Measurements from ENCODE around the gene RFNG.

RFNG gene

GRCh38 chr17:82017612-82018151 is 33.9 kb downstream of the RFNG start:
- Histone ChIP-seq H2AFZ (ENCODE audit: insufficient read depth, low read length, poor library complexity) (no peak overlapping the region), H3K4me3 (ENCODE audit: low read depth, low read length) (no peak overlapping the region), H2AK5ac (ENCODE audit: low read length) (no peak overlapping the region), H4K91ac (ENCODE audit: low read depth, low read length) (no peak overlapping the region), H3K14ac (ENCODE audit: low read length) (no peak overlapping the region), H4K12ac (ENCODE audit: low read depth, low read length) (no peak overlapping the region), H3K4ac (ENCODE audit: low read depth, low read length) (no peak overlapping the region), H3K4me1 (ENCODE audit: control insufficient read depth in 1 of 2, insufficient read depth in 2 of 2, low read length in 2 of 2) (peaks cover 18% of the 10 kb centered on the region in 2 experiments), H3K79me2 (ENCODE audit: control insufficient read depth, insufficient read depth, low read length, poor library complexity) (peaks cover 4% of the 10 kb centered on the region), H3K9me3 (ENCODE audit: insufficient read depth, low read depth, low read length) (peaks cover 2% of the 10 kb centered on the region), H3K27ac (ENCODE audit: low read depth, low read length) (no peak overlapping the region), H3K23ac (ENCODE audit: low read length) (no peak overlapping the region), H3K27me3 (ENCODE audit: insufficient read depth, low read length) (no peaks in the 10 kb centered on the region), H2BK5ac (ENCODE audit: low read depth, low read length, poor library complexity) (no peak overlapping the region), H2BK12ac (ENCODE audit: low read length) (no peak overlapping the region), H4K8ac (ENCODE audit: low read depth, low read length) (no peak overlapping the region), H2BK120ac (ENCODE audit: insufficient read depth, low read length, poor library complexity) (no peak overlapping the region), H3K36me3 (ENCODE audit: control insufficient read depth in 1 of 2, insufficient read depth in 2 of 2, low read length in 2 of 2) (peaks cover 17 to 18% of the 10 kb centered on the region in 2 experiments), H3K4me2 (ENCODE audit: low read length) (no peak overlapping the region), H3K18ac (ENCODE audit: low read length) (no peak overlapping the region), H3K9ac (ENCODE audit: low read length) (no peak overlapping the region), H3K79me1 (ENCODE audit: low read length) (peaks cover 12% of the 10 kb centered on the region)
- no CpG with 5 or more reads among the region's 13 CpGs for WGBS (ENCODE audit: extremely low coverage, insufficient coverage, insufficient read length)
- DNase-seq, result no peak

- H3K23ac ChIP-seq (ENCODE audit: low read length), result no peak overlapping the region
- H3K4me1 ChIP-seq (ENCODE audit: control insufficient read depth in 1 of 2, insufficient read depth in 2 of 2, low read length in 2 of 2), result peaks cover 22 to 23% of the 10 kb centered on the region in 2 experiments
- no peak overlapping the region for H4K91ac ChIP-seq (ENCODE audit: low read depth, low read length)
- no peak overlapping the region for H2BK12ac ChIP-seq (ENCODE audit: low read length)
- no peak overlapping the region for H4K8ac ChIP-seq (ENCODE audit: low read depth, low read length)
- peaks cover 2% of the 10 kb centered on the region for H3K9me3 ChIP-seq (ENCODE audit: insufficient read depth, low read depth, low read length)
- H4K12ac ChIP-seq (ENCODE audit: low read depth, low read length), result no peak overlapping the region
- H3K79me2 ChIP-seq (ENCODE audit: control insufficient read depth, insufficient read depth, low read length, poor library complexity), result peaks cover 2% of the 10 kb centered on the region
- no CpG with 5 or more reads among the region's 24 CpGs for WGBS (ENCODE audit: extremely low coverage, insufficient coverage, insufficient read length)
- no peak overlapping the region for H2AK5ac ChIP-seq (ENCODE audit: low read length)
- no peak for DNase-seq
- no peaks in the 10 kb centered on the region for H3K27me3 ChIP-seq (ENCODE audit: insufficient read depth, low read length)
- H3K18ac ChIP-seq (ENCODE audit: low read length), result no peak overlapping the region
- H2BK120ac ChIP-seq (ENCODE audit: insufficient read depth, low read length, poor library complexity), result no peak overlapping the region
- no peak overlapping the region for H2AFZ ChIP-seq (ENCODE audit: insufficient read depth, low read length, poor library complexity)
- no peak overlapping the region for H3K4ac ChIP-seq (ENCODE audit: low read depth, low read length)
- no peak overlapping the region for H3K27ac ChIP-seq (ENCODE audit: low read depth, low read length)
- H2BK5ac ChIP-seq (ENCODE audit: low read depth, low read length, poor library complexity), result no peak overlapping the region
- H3K36me3 ChIP-seq (ENCODE audit: control insufficient read depth in 1 of 2, insufficient read depth in 2 of 2, low read length in 2 of 2), result peaks cover 17 to 20% of the 10 kb centered on the region in 2 experiments
- H3K4me2 ChIP-seq (ENCODE audit: low read length), result no peak overlapping the region
- H3K14ac ChIP-seq (ENCODE audit: low read length), result no peak overlapping the region
- peaks cover 13% of the 10 kb centered on the region for H3K79me1 ChIP-seq (ENCODE audit: low read length)
- H3K4me3 ChIP-seq (ENCODE audit: low read depth, low read length), result no peak overlapping the region
- no peak overlapping the region for H3K9ac ChIP-seq (ENCODE audit: low read length)
Measured at GRCh38 chr17:82016875-82017459, 34.6 kb downstream of the RFNG start.

DNA sequence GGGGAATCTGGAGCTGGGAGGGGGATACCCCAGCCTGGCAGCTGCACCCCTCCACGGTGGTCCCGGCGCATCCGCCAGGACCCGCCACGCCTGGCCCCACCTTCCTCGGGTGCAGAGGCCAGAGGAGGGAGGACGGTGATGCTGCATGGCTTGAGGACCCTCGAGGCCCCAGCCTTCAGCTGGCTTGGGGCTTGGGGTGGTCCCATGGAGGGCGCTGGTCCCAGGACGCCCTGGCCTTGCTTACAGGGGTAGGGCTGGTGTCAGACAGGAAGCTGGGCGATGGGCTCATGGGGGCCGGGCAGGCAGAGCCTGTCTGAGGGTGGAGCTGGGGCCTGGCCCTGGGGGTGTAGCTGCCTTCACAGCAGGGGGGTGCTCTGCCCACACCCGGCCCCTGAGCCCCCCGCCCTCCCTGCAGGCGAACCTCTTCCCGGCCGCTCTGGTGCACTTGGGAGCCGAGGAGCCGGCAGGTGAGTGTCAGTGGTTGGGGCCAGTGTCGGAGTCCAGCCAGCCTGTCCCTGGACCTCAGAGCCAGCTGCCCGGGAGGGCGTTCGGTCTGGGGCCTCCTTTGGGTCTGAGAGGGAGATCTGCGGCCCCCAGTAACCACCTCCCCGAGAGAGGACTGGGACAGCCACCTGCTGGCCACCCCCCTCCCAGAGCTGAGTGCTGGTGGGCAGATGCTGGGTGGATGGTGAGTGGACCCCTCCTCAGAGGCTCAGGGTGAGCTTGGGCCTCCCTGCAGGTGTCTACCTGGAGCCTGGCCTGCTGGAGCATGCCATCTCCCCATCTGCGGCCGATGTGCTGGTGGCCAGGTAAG is 35.3 kb downstream of the RFNG start:
- H3K4me1 ChIP-seq (ENCODE audit: control insufficient read depth in 1 of 2, insufficient read depth in 2 of 2, low read length in 2 of 2), result peaks cover 17 to 18% of the 10 kb centered on the region in 2 experiments
- no peak overlapping the region for H4K91ac ChIP-seq (ENCODE audit: low read depth, low read length)
- no peak overlapping the region for H3K27ac ChIP-seq (ENCODE audit: low read depth, low read length)
- no peak overlapping the region for H2BK12ac ChIP-seq (ENCODE audit: low read length)
- H3K4ac ChIP-seq (ENCODE audit: low read depth, low read length), result no peak overlapping the region
- no peak overlapping the region for H3K18ac ChIP-seq (ENCODE audit: low read length)
- no peak overlapping the region for H3K4me2 ChIP-seq (ENCODE audit: low read length)
- peaks cover 2% of the 10 kb centered on the region for H3K9me3 ChIP-seq (ENCODE audit: insufficient read depth, low read depth, low read length)
- no peak overlapping the region for H3K9ac ChIP-seq (ENCODE audit: low read length)
- peaks cover 2% of the 10 kb centered on the region for H3K79me2 ChIP-seq (ENCODE audit: control insufficient read depth, insufficient read depth, low read length, poor library complexity)
- H3K27me3 ChIP-seq (ENCODE audit: insufficient read depth, low read length), result no peaks in the 10 kb centered on the region
- peaks cover 13% of the 10 kb centered on the region for H3K79me1 ChIP-seq (ENCODE audit: low read length)
- no CpG with 5 or more reads among the region's 28 CpGs for WGBS (ENCODE audit: extremely low coverage, insufficient coverage, insufficient read length)
- H2BK5ac ChIP-seq (ENCODE audit: low read depth, low read length, poor library complexity), result no peak overlapping the region
- no peak overlapping the region for H3K4me3 ChIP-seq (ENCODE audit: low read depth, low read length)
- DNase-seq, result no peak
- H4K8ac ChIP-seq (ENCODE audit: low read depth, low read length), result no peak overlapping the region
- no peak overlapping the region for H2AFZ ChIP-seq (ENCODE audit: insufficient read depth, low read length, poor library complexity)
- no peak overlapping the region for H2AK5ac ChIP-seq (ENCODE audit: low read length)
- H3K14ac ChIP-seq (ENCODE audit: low read length), result no peak overlapping the region
- no peak overlapping the region for H4K12ac ChIP-seq (ENCODE audit: low read depth, low read length)
- H3K36me3 ChIP-seq (ENCODE audit: control insufficient read depth in 1 of 2, insufficient read depth in 2 of 2, low read length in 2 of 2), result peaks cover 20 to 23% of the 10 kb centered on the region in 2 experiments
- H2BK120ac ChIP-seq (ENCODE audit: insufficient read depth, low read length, poor library complexity), result no peak overlapping the region
- H3K23ac ChIP-seq (ENCODE audit: low read length), result no peak overlapping the region

DNA sequence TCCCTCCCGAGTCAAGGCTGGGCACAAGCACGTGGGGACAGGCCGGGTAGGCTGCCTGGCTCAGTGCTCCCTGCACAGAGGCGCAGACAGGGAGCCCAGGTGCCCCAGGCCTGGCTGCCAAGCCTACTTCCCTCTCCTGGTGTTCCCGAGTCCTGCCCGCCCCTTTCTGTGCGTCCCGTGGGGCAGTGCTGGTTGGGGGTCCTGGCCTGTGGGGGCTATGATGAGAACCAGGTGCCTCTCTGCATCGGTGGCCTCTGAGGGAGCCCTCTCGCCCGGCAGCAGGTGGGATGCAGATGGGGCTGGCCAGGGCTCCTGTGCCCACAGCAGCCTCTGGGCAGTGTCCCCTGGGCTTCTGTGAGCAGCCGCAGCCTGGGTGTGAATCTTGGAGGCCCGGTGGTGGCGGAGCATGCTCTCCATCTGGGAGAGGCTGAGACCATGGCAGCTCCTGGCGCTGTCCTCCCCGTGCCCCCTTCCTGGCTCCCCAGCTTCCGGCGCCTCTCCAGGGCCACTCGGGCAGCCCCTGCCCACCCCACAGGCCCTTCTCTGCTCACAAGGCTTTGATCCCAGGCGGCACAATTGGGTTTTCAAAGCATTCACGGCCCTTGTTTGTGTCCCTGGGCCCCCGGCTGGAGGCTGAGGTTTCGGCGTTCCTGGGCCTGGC is 36.2 kb downstream of the RFNG start:
- Histone ChIP-seq H3K23ac (ENCODE audit: low read length) (no peak overlapping the region), H2BK120ac (ENCODE audit: insufficient read depth, low read length, poor library complexity) (no peak overlapping the region), H2BK5ac (ENCODE audit: low read depth, low read length, poor library complexity) (no peak overlapping the region), H2AFZ (ENCODE audit: insufficient read depth, low read length, poor library complexity) (no peak overlapping the region), H3K4me1 (ENCODE audit: control insufficient read depth in 1 of 2, insufficient read depth in 2 of 2, low read length in 2 of 2) (peaks cover 17 to 18% of the 10 kb centered on the region in 2 experiments), H3K36me3 (ENCODE audit: control insufficient read depth in 1 of 2, insufficient read depth in 2 of 2, low read length in 2 of 2) (peaks cover 20 to 23% of the 10 kb centered on the region in 2 experiments), H3K9ac (ENCODE audit: low read length) (no peak overlapping the region), H3K27ac (ENCODE audit: low read depth, low read length) (no peak overlapping the region), H3K79me2 (ENCODE audit: control insufficient read depth, insufficient read depth, low read length, poor library complexity) (peaks cover 2% of the 10 kb centered on the region), H3K4me3 (ENCODE audit: low read depth, low read length) (no peak overlapping the region), H4K91ac (ENCODE audit: low read depth, low read length) (no peak overlapping the region), H4K12ac (ENCODE audit: low read depth, low read length) (no peak overlapping the region), H3K4ac (ENCODE audit: low read depth, low read length) (no peak overlapping the region), H4K8ac (ENCODE audit: low read depth, low read length) (no peak overlapping the region), H3K79me1 (ENCODE audit: low read length) (peaks cover 13% of the 10 kb centered on the region), H3K9me3 (ENCODE audit: insufficient read depth, low read depth, low read length) (peaks cover 2% of the 10 kb centered on the region), H3K27me3 (ENCODE audit: insufficient read depth, low read length) (no peaks in the 10 kb centered on the region), H2AK5ac (ENCODE audit: low read length) (no peak overlapping the region), H3K4me2 (ENCODE audit: low read length) (no peak overlapping the region), H3K14ac (ENCODE audit: low read length) (no peak overlapping the region), H3K18ac (ENCODE audit: low read length) (no peak overlapping the region), H2BK12ac (ENCODE audit: low read length) (no peak overlapping the region)
- no CpG with 5 or more reads among the region's 24 CpGs for WGBS (ENCODE audit: extremely low coverage, insufficient coverage, insufficient read length)
- DNase-seq, result no peak

Measured in trophoblast cell (in vitro differentiated cells and primary cell).